HFFc6 (cell line): ENCODE data around the gene CCDC86. TPM values are rescaled to one million over a fixed set of nuclear protein-coding genes. Genes with fewer than 3 reads are reported as not detected.

Source experiments
- DNase-seq: peaks from one replicate; pipeline ENCODE4 v3.0.0-alpha.2; 2018
- H3K27ac Mint-ChIP-seq: 2 replicates; pipeline ENCODE4 v1.8.0; 2020; ENCODE audit warnings: mild to moderate bottlenecking, mixed read lengths
- H3K27me3 Mint-ChIP-seq: 2 replicates; pipeline ENCODE4 v1.8.0; 2021; ENCODE audit warnings: mild to moderate bottlenecking, moderate library complexity, mixed read lengths; ENCODE audit not compliant: insufficient read depth
- H3K36me3 Mint-ChIP-seq: 2 replicates; pipeline ENCODE4 v1.8.0; 2021; ENCODE audit warnings: low read depth, mixed read lengths
- H3K4me1 Mint-ChIP-seq: 2 replicates; pipeline ENCODE4 v1.8.0; 2020; ENCODE audit warnings: low read depth, mixed read lengths
- H3K4me3 Mint-ChIP-seq: 2 replicates; pipeline ENCODE4 v1.8.0; 2020; ENCODE audit warnings: mild to moderate bottlenecking, moderate library complexity, mixed read lengths
- H3K9me3 Mint-ChIP-seq: 2 replicates; pipeline ENCODE4 v1.8.0; 2020; ENCODE audit warnings: mild to moderate bottlenecking, mixed read lengths
- CTCF ChIP-seq: fragments of 200-600 bp; sonication (generic); IDR thresholded peaks from 2 replicates; pipeline ENCODE4 v1.5.0; 2021; ENCODE audit warnings: antibody characterized with exemption, mild to moderate bottlenecking
- total RNA-seq, 6 experiments: library from RNA; stranded (reverse); fragmentation: NEBNext Ultra II Directional; extraction: Animal tissue kit (Norgen Biotek cat#: 25700); gene quantifications; 2 replicates in 1 of 6; 3 replicates in 5 of 6; pipeline ENCODE4 v1.2.3, GENCODE V29; 2021

Gene CCDC86
- total RNA-seq, 6 experiments from 2014 or later: 45.4 to 66.3 (median 54.4) TPM

GRCh38 chr11:60870276-60870675, 28.4 kb downstream of the CCDC86 start:
- H3K4me3 Mint-ChIP-seq: no peak overlapping the region
- TF ChIP-seq CTCF: no peak
- no peak overlapping the region for H3K27ac Mint-ChIP-seq
- H3K9me3 Mint-ChIP-seq: no peaks in the 10 kb centered on the region
- peaks cover 23% of the 10 kb centered on the region for H3K4me1 Mint-ChIP-seq
- DNase-seq: no peak
- H3K27me3 Mint-ChIP-seq: peaks cover 5% of the 10 kb centered on the region
- H3K36me3 Mint-ChIP-seq: no peaks in the 10 kb centered on the region

GRCh38 chr11:60870733-60871377, 28.9 kb downstream of the CCDC86 start:
- Mint-ChIP-seq H3K4me1 (peaks cover 23% of the 10 kb centered on the region), H3K9me3 (no peaks in the 10 kb centered on the region)

GRCh38 chr11:60871378-60872061, 29.6 kb downstream of the CCDC86 start:
- H3K27me3 Mint-ChIP-seq: peaks cover 5% of the 10 kb centered on the region
- no peaks in the 10 kb centered on the region for H3K36me3 Mint-ChIP-seq
- peaks cover 23% of the 10 kb centered on the region for H3K4me1 Mint-ChIP-seq
- TF ChIP-seq CTCF: peak; percentile 37
- no peak overlapping the region; the same call in 1 of the 2 replicates for H3K4me3 Mint-ChIP-seq
- DNase-seq: peak; percentile 32
- no peaks in the 10 kb centered on the region for H3K9me3 Mint-ChIP-seq
- no peak overlapping the region for H3K27ac Mint-ChIP-seq

More at GRCh38 chr11:60870733-60871377, 28.9 kb downstream of the CCDC86 start:
- peaks cover 2% of the 10 kb centered on the region; the same call in 1 of the 2 replicates for H3K27me3 Mint-ChIP-seq
- no peak for DNase-seq
- H3K27ac Mint-ChIP-seq: no peak overlapping the region
- H3K36me3 Mint-ChIP-seq: no peaks in the 10 kb centered on the region
- no peak for TF ChIP-seq CTCF
- H3K4me3 Mint-ChIP-seq: no peak overlapping the region

- Mint-ChIP-seq H3K4me3 (no peak overlapping the region), H3K27me3 (peaks cover 5% of the 10 kb centered on the region), H3K9me3 (no peaks in the 10 kb centered on the region), H3K27ac (no peak overlapping the region), H3K4me1 (peaks cover 23% of the 10 kb centered on the region), H3K36me3 (peaks cover under 1% of the 10 kb centered on the region; the same call in 1 of the 2 replicates)
- DNase-seq: no peak
- TF ChIP-seq CTCF: no peak
These were observed 30.4 kb downstream of the CCDC86 start for GRCh38 chr11:60872124-60872960.

GRCh38 chr11:60872961-60873524, 31.1 kb downstream of the CCDC86 start:
- H3K4me1 Mint-ChIP-seq: peaks cover 23% of the 10 kb centered on the region
- peaks cover 5% of the 10 kb centered on the region; the same call in 1 of the 2 replicates for H3K36me3 Mint-ChIP-seq
- peaks cover 5% of the 10 kb centered on the region for H3K27me3 Mint-ChIP-seq
- no peak for TF ChIP-seq CTCF
- peak overlapping the region; percentile 17; the same call in 1 of the 2 replicates for H3K4me3 Mint-ChIP-seq
- peak; percentile 68 for DNase-seq
- H3K9me3 Mint-ChIP-seq: no peaks in the 10 kb centered on the region
- peak overlapping the region; percentile 75 for H3K27ac Mint-ChIP-seq
